ENCODE measurements around the gene RIMKLB. TPM values are rescaled to one million over a fixed set of nuclear protein-coding genes. Genes with fewer than 3 reads are reported as not detected.

The RIMKLB gene, protein sequence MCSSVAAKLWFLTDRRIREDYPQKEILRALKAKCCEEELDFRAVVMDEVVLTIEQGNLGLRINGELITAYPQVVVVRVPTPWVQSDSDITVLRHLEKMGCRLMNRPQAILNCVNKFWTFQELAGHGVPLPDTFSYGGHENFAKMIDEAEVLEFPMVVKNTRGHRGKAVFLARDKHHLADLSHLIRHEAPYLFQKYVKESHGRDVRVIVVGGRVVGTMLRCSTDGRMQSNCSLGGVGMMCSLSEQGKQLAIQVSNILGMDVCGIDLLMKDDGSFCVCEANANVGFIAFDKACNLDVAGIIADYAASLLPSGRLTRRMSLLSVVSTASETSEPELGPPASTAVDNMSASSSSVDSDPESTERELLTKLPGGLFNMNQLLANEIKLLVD
- total RNA-seq (2022) (32.7 and 34.4 TPM in 2 replicates), Bru-seq, nascent RNA (percentile 70 among the genes with signal in this experiment), BruChase-seq, experiment 1, labeled RNA remaining after a 6-hour chase (percentile 59 among the genes with signal in this experiment), BruChase-seq, experiment 2, labeled RNA remaining after a 2-hour chase (percentile 74 among the genes with signal in this experiment)
- long read RNA-seq, transcript RIMKLB-205 (6 exons, 2,236 nt) = major isoform, 38 of 56 reads
- long read RNA-seq, partial matches to known transcripts = 2 of 56 reads
- long read RNA-seq, other reads (novel, unspliced or antisense) = 14 of 56 reads

DNA sequence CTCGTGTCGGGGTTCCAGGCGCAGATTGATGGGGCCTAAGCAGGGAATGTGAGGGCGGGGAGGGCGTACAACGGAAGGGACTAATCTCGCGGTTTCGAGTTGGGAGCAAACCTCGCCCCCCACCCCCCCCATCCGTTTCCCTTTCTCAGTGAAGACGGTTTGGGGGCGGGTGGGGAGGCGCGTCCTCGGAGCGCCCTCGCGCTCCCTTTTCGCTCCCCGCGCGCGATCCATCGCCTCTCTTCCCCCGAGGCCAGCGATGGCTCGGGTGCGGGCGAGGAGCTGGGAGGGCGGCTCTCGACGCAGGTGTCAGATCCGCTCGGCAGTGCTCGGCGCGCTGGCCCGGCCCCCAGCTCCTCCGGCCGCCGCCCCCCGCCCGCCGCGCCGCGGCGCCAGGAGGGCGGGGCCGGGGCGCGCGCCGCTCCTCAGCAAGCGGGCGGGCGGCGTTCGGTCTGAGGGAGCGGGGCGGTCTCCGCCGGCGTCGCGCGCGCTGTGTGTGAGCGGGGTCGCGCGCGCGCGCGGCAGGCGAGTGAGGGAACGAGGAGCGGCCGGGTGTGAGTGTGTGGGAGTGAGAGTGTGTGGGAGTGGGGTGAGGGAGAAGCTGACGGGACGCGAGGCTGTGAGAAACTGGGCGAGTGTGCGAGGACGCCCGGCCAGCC, at the start of gene RIMKLB:
Gene RIMKLB, plus strand, starts transcription at position 516 of the 656 bp plus-strand sequence. CDS start 15,876 bp downstream, outside the sequence.
- H3K4me3 Mint-ChIP-seq (ENCODE audit: unreplicated experiment) = peak within 1 kb of the TSS; percentile 93
- DNase-seq (ENCODE audit: unreplicated experiment) = peak; percentile 60
- no peaks in the 10 kb centered on the region for H3K36me3 Mint-ChIP-seq (ENCODE audit: insufficient read depth, unreplicated experiment)
- CTCF ChIA-PET = interaction anchor here (0.5 to 1.9 kb wide), 4 partner anchors 10 to 193 kb away, joined by 3 to 5 read pairs (median 4); no protein-coding TSS in a partner anchor
- BruUV-seq (replicated peaks) = no TSS peak
- H3K27me3 Mint-ChIP-seq (ENCODE audit: insufficient read depth, unreplicated experiment) = no peaks in the 10 kb centered on the region
- H3K9me3 Mint-ChIP-seq (ENCODE audit: unreplicated experiment) = no peaks in the 10 kb centered on the region
- H3K4me1 Mint-ChIP-seq (ENCODE audit: insufficient read depth, unreplicated experiment) = peaks cover 13% of the 10 kb centered on the region
- intact Hi-C loops (cut with micrococcal nuclease) = loop anchor here (5.0 kb wide), 1 partner anchor 250 kb away; the partner anchor contains the start of gene M6PR
- POLR2A ChIA-PET = interaction anchor here (0.6 to 1.9 kb wide), 9 partner anchors 9 to 1666 kb away, joined by 3 to 12 read pairs (median 4); partner anchors contain the start of genes M6PR and PHC1
- peak within 1 kb of the TSS; percentile 46 for H3K27ac Mint-ChIP-seq (ENCODE audit: low read depth, unreplicated experiment)
- TF ChIP-seq, protein P1, sequence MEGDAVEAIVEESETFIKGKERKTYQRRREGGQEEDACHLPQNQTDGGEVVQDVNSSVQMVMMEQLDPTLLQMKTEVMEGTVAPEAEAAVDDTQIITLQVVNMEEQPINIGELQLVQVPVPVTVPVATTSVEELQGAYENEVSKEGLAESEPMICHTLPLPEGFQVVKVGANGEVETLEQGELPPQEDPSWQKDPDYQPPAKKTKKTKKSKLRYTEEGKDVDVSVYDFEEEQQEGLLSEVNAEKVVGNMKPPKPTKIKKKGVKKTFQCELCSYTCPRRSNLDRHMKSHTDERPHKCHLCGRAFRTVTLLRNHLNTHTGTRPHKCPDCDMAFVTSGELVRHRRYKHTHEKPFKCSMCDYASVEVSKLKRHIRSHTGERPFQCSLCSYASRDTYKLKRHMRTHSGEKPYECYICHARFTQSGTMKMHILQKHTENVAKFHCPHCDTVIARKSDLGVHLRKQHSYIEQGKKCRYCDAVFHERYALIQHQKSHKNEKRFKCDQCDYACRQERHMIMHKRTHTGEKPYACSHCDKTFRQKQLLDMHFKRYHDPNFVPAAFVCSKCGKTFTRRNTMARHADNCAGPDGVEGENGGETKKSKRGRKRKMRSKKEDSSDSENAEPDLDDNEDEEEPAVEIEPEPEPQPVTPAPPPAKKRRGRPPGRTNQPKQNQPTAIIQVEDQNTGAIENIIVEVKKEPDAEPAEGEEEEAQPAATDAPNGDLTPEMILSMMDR (IDR thresholded peaks at IDR 0.05; ENCODE audit: unreplicated experiment) = no peak

DNA sequence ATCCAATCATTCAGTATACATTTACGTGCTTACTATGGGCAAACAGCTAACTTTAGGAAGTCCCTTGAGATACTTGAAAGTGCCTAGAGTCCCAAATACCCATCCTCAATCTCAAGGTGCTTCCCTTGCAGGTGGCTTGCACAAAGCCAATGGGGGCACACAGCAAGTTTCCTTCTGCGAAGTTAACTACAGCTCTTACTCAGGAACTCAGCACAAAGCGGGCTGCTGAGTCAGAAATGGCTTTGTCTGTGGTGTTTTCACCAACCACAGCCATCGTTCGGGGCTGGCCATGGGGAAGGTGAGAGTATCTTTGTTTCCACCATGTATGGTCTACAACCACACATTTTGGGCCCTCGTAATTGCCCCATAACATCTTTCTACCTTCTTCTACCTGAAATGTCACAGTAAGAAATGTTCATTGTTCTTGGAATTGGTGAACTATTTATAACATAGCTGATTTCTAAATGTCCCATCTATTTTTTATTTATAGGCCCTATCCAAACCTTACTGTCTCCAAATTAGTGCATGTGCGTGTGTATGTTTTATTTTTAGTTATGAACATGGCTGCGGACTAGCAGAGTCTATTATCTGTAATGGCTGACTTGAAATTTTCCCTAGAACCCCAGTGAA, 49.1 kb upstream of the RIMKLB start:
- Mint-ChIP-seq H3K4me3 (ENCODE audit: unreplicated experiment) (no peak overlapping the region), H3K27me3 (ENCODE audit: insufficient read depth, unreplicated experiment) (no peaks in the 10 kb centered on the region), H3K36me3 (ENCODE audit: insufficient read depth, unreplicated experiment) (no peaks in the 10 kb centered on the region), H3K4me1 (ENCODE audit: insufficient read depth, unreplicated experiment) (peaks cover 10% of the 10 kb centered on the region), H3K9me3 (ENCODE audit: unreplicated experiment) (no peaks in the 10 kb centered on the region), H3K27ac (ENCODE audit: low read depth, unreplicated experiment) (no peak overlapping the region)
- POLR2A ChIA-PET = interaction anchor here (0.6 kb wide), 1 partner anchor 8 kb away, joined by 3 read pairs; no protein-coding TSS in a partner anchor
- DNase-seq (ENCODE audit: unreplicated experiment) = no peak
- CTCF ChIA-PET = interaction anchor here (0.5 to 3.5 kb wide), 8 partner anchors 9 to 1038 kb away, joined by 3 to 15 read pairs (median 4); no protein-coding TSS in a partner anchor
- TF ChIP-seq, protein P1 (IDR thresholded peaks at IDR 0.05; ENCODE audit: unreplicated experiment) = no peak
- intact Hi-C loops (cut with micrococcal nuclease) = no loop called here
- BruUV-seq (replicated peaks) = no TSS peak

DNA sequence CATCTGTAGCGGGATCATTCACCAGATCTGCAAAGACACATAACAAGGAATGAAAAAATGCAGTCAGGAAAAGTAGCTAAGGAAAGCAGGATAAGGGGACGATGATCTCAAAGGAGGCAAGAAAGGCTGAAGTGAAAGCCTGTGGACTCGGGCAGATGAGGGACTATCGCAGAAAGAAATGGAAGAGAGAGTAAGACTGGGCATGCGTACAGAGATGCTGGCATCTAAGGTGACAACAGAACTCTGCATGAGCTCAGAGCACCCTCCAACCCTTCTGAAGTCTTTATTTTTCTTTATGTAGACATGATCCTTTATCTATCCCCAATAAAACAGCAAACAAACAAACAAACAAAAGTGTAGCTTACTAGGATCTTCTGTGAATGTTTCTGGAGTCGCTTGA, 42.4 kb upstream of the RIMKLB start:
- CTCF ChIA-PET = interaction anchor here (0.6 to 5.1 kb wide), 14 partner anchors 11 to 965 kb away, joined by 3 to 70 read pairs (median 4); no protein-coding TSS in a partner anchor
- no peak for DNase-seq (ENCODE audit: unreplicated experiment)
- intact Hi-C loops (cut with micrococcal nuclease) = no loop called here

More for the DNA sequence above, 42.4 kb upstream of the RIMKLB start:
- H3K4me3 Mint-ChIP-seq (ENCODE audit: unreplicated experiment) = no peak overlapping the region
- BruUV-seq (replicated peaks) = no TSS peak
- H3K27me3 Mint-ChIP-seq (ENCODE audit: insufficient read depth, unreplicated experiment) = no peaks in the 10 kb centered on the region
- POLR2A ChIA-PET = interaction anchor here (1.2 kb wide), 1 partner anchor 260 kb away, joined by 3 read pairs; no protein-coding TSS in a partner anchor
- H3K4me1 Mint-ChIP-seq (ENCODE audit: insufficient read depth, unreplicated experiment) = no peaks in the 10 kb centered on the region
- no peaks in the 10 kb centered on the region for H3K9me3 Mint-ChIP-seq (ENCODE audit: unreplicated experiment)
- no peaks in the 10 kb centered on the region for H3K36me3 Mint-ChIP-seq (ENCODE audit: insufficient read depth, unreplicated experiment)
- TF ChIP-seq, protein P1 (IDR thresholded peaks at IDR 0.05; ENCODE audit: unreplicated experiment) = no peak
- H3K27ac Mint-ChIP-seq (ENCODE audit: low read depth, unreplicated experiment) = no peak overlapping the region

Data from MCF 10A (cell line).